DLD1 (cell line): Measurements from ENCODE around the gene MAIP1.
"Not testable (repeated sequence)": the region's sequence is repeated elsewhere in the genome, so short reads cannot be mapped to it uniquely, and the experiment has no call there.

ENCODE experiments used
- in situ Hi-C: cut with HindIII; loops from 2 replicates; pipeline ENCODE4 v1.10.0; 2017; ENCODE audit warnings: low sequenced_read_pairs

Gene MAIP1

GRCh38 chr2:199955339-199956061 is at the start of gene MAIP1, which contains the start of gene TYW5:
TSS of gene MAIP1 (plus strand) at chr2:199955582. CDS start at chr2:199955799, 217 bp downstream.
TSS of gene TYW5 (minus strand) at chr2:199955491. CDS start at chr2:199955470, 21 bp downstream.
- in situ Hi-C loops: no loop called here

- in situ Hi-C loops: no loop called here
These were observed 48.2 kb upstream of the MAIP1 start for GRCh38 chr2:199907008-199907714.

DNA sequence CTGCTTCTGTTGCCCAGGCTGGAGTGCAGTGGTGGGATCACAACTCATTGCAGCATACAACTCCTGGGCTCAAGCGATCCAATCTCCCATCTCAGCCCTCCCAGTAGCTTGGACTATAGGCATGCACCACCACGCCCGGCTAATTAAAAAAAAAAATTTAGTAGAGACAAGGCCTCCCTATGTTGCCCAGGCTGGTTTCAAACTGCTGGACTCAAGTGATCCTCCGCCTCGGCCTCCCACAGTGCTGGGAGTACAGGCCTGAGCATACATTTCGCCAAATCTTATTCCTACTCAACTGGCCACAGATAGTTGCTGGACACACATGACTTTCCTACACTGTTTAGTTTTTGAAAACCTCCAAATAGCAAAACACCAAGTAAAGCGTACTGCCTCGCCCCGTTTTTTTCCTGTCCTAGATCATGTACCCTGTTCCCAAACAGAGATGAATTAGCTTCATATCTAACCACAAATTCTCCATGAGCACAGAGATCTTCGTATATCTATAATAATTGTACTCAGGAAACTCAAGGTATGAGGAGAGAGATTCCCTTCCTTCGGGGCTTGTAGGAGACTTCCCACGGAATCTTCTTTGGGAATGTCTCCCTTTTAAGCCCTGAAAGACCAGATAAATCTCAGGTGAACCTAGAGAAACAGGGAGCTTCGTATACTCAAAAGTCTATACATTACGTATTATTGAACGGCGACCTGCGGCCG is 44.9 kb upstream of the MAIP1 start:
- in situ Hi-C loops: no loop called here

DNA sequence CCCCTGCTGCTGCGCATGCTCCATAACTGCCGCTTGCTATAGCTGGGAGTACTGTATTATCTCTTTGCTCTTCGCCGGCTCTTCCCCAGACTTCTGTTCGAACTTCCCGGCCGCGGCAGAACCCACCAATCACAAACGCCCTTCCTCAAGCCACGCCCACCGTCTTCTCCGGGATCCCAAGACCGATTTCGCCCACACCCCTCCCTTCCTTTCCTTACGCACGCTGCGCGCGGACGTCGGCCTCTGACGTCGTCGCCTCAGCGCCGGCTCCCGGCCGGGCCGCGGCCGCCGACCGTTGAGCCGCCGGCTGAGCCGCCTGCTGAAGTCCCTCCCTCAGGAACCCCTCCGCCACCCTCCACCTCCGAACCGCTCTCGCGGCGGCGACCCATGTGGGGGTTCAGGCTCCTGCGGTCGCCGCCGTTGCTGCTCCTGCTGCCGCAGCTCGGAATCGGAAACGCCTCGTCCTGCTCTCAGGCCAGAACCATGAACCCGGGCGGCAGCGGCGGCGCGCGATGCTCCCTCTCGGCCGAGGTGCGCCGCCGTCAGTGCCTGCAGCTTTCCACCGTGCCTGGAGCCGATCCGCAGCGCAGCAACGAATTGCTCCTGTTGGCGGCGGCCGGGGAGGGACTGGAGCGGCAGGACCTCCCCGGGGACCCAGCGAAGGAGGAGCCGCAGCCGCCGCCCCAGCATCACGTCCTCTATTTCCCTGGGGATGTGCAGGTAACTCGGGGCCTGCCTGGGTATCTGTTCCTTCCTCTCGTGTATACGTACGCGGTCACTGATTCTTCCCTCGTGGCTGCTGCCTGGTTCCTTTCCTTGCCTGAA is 44.1 kb upstream of the MAIP1 start, which contains the start of gene C2orf69:
Gene C2orf69 (plus strand): TSS at position 242 of the 825 bp plus-strand sequence. CDS start 146 bp downstream, at position 388.
- in situ Hi-C loops: no loop called here

DNA sequence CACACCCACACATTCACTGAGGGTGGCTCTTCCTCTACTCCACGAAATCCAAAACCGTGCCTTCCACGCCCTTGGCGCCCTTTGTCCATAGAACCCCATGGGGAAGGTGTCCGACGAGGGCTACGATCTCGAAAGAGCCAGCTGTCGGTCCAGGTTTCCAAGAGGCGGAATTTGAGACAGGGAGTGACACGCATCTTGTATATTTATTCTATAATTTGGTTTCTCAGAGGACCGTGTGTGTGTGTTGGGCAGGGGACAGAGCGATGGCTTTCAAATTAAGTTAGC is 43.6 kb upstream of the MAIP1 start:
- in situ Hi-C loops: no loop called here

DNA sequence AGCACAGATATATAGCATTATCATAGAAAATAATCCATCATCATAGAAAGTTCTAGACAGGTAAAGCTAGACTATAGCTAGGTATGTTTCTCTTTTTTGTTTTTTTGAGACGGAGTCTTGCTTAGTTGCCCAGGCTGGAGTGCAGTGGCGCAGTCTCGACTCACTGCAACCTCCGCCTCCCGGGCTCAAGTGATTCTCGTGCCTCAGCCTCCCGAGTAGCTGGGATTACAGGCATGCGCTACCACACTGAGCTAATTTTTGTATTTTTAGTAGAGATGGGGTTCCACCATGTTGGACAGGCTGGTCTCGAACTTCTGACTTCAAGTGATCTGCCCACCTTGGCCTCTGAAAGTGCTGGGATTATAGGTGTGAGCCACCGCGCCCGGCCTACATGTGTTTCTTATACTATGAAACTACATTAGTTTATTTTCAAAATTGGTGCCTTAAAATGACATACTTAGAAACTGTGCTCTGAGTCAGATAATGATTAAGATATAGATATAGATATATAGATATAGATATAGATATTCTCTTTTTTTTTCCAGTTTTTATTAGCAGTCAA is 42.7 kb upstream of the MAIP1 start:
- in situ Hi-C loops: not testable (repeated sequence)

DNA sequence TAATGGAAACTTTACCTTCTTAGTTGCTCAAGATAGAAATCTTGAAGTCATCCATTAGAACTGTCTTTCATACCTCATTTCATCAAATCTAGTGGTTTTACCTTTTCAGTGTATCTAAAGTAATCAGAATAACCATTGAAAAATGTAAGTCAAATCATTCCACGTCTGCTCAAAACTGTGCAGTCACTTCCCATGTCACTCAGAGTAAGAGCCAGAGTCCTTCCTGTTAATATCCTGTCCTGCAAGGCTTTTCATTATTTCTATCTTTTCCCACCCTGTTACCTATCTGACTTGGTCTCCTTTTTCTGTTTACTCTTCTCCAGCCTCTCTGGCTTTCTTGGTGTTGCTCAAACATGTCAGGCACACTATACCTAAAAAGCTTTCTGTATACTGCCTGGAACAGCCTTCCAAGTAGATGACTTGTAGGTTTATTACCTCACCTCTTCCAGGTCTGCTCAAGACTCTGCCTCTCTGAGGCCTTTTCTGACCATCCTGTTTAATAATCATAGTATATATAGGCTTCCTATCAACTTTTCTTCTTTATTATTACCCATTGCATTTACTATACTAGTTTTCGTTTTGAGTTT is 40.9 kb upstream of the MAIP1 start:
- in situ Hi-C loops: no loop called here

DNA sequence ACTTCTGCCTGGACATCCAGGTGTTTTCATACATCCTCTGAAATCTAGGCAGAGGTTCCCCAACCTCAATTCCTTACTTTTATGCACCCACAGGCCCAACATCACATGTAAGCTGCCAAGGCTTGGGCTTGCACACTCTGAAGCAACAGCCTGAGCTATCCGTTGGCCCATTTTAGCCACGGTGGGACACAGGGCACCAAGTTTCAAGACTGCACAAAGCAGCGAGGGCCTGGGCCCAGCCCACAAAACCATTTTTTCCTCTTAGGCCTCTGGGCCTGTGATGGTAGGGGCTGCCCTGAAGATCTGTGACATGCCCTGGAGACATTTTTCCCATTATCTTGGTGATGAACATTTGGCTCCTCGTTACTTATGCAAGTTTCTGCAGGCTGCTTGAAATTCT is 38.4 kb upstream of the MAIP1 start:
- in situ Hi-C loops: no loop called here

DNA sequence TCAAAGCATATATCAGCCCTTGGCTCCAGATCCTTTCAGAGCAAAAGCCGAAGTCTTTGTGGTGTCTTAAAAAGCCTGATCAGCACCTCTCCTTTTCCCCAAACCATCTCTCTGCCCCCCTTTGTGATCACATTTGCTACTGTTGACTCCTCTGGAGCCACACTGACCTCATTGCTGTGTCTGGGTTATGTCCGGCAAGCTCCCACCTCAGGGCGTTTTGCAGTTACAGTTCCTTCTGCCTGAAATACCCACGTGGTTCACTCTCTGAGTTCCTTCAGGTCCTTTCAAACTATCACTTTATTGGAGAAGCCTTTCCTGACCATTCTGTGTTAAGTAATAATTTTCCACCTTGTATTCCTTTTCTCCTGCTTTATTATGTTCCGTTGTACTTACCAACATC is 32.5 kb upstream of the MAIP1 start:
- in situ Hi-C loops: no loop called here

DNA sequence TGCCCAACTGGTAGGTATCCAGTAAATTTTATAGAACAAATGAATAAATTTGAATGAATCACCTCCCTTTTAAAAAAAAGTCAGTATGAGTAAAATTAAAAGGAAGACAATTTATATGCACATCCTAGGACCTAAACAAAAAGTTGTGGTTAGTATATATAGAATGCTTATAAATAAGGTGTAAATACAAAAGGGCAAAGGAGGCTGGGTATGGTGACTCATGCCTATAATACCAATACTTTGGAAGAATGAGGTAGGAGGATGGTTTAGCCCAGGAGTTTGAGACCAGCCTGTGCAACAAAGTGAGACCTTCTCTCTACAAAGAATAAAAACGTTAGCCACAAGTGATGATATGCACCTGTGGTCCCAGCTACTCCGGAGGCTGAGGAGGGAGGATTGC is 31.5 kb upstream of the MAIP1 start:
- in situ Hi-C loops: no loop called here

DNA sequence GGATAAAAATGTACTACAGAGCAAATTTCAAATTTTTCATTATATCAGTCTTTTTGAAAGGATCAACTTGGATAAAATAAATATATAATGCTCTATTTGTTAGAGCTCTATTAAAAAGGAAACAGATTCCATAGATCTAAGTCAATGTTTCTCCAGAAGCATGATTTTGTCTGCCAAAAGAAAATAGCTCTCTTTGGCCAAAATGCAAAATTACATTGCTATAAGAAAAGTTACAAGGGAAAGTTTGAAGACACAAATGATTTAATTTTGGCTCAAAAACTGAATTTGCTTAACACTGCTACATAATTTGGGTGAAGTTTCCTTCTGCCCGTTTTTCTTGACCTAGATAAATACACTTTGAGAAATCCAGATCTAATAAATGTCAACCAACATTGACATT is 28.6 kb upstream of the MAIP1 start:
- in situ Hi-C loops: no loop called here

DNA sequence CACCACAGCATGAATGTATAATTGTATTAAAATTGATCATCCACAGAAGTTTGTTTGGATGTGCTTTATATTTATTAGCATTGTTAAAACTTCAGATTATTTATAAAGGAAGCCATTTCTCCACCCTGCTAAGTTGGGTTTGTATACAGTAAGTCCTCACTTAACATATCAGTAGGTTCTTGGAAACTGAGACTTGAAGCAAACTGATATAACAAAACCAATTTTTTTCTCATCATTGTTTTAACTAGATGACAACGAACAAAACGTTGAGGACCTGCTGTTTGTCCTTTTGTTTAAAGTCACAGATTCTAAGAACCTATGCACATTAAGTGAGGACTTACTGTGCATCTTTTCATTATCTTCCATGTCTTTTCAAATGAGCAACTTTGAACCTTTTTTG is 27.2 kb upstream of the MAIP1 start:
- in situ Hi-C loops: no loop called here

DNA sequence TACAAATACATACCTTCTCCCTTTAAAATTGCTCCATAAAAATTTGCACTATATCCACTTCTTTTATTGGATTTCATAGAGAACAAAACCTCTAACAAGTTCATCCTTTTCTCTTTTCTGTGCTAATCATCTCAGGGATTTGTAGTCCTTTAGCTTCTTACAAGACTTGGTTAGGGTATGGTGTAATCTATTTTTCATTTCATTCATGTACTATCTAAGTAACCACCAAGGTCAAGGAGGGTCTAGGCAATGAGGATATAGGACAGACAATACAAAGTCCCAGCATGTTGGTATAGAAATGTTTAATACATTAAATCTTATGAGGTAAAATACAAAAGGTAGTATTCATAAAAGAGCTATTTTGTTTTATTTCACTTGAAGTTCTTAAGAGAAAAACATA is 26.8 kb upstream of the MAIP1 start:
- in situ Hi-C loops: no loop called here

DNA sequence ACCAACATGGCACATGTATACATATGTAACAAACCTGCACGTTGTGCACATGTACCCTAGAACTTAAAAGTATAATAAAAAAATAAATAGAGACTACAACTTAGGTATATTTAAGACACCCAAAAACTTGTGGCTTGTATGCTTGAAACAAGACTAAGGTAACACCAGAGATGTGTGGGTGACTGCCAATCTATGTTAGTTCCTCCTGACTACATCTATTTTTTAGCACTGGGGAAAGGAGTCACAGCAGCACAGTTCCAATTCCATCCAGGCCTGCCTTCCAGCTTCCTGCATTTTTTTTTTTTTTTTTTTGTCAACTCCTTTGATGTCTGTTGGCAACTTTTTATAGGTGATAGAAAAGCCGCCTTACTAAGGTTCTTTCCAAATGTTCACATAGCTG is 26.1 kb upstream of the MAIP1 start:
- in situ Hi-C loops: no loop called here

GRCh38 chr2:199932312-199932855 is 23.0 kb upstream of the MAIP1 start:
- in situ Hi-C loops: no loop called here

DNA sequence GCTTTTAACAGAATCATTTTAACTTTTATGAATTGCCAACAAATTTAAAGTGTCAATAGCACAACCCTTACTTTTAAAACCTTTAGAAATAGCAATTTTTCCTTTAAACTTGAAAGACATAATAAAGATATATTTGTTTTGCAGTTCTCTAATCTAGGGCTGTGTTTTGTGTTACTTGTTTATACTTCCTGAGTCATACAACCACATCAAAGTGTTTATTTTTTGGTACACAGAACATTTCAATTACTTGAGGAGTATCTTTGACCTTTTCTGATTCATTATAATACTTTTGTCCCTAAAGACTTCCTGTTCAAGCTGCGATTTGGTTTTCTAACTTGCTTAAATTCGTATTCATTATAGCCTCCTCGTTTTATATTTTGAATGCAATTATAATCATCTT is 21.9 kb upstream of the MAIP1 start:
- in situ Hi-C loops: no loop called here

- in situ Hi-C loops: no loop called here
These were observed 18.8 kb upstream of the MAIP1 start for GRCh38 chr2:199936554-199936953.

DNA sequence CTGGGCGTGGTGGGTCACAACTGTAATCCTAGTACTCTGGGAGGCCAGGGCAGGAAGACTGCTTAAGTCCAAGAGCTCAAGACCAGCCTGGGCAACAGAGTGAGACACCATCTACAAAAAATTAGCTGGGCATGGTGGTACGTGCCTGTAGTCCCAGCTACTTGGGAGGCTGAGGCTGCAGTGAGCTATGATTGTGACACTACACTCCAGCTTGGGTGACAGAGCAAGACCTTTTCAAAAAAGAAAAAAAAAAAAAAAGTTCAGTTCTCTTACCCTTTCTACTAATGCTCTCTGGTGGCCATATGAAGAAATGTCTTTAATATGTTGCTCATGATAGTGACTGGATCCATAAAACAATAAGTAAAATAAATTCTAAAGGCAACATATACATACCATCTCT is 15.0 kb upstream of the MAIP1 start:
- in situ Hi-C loops: no loop called here

DNA sequence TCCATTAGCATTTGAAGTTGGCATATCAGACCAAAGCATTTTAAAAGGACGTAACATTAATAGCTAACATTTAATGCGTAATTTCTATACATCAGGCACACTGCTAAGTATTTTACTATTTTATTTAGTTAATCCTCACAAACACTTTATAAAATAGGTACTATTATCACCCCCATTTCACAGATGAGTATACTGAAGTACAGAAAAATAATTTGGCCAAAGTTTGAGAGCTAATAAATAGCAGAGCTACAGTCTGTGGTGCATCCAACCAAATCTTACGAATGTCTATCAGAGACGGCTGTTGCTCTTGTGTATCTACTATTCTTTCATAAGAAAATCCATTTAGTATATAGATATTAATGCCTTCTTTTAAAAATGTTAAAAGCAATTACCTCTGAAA is 12.0 kb upstream of the MAIP1 start:
- in situ Hi-C loops: no loop called here

DNA sequence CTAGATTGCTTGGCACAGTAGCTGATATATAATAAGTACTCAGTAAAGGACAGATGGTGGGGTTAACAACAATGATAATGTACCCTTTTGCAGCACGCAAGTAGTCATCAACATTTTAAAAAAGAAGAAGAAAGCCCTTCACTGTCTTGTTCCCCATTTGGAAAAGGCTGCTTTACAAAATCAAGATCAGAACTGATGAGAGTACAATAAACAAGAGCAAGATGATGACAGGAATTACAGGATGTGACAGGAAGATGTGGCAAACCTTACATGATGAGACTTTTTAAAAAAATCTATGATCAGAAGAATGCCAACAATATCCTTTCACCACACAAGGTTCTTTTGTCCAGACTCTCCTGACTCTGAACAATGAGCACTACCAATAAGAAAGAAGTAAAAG is 9.2 kb upstream of the MAIP1 start:
- in situ Hi-C loops: no loop called here
